NCI-H1930 (cell line): Measurements from ENCODE around the gene CSDE1.
A peak's percentile ranks its signal among the peaks of the same experiment; 100 is the strongest.

Experiments used
- DNase-seq, 2 experiments: peaks; one replicate each; lab custom pipeline; 2025; lab: John Stamatoyannopoulos, UW

The CSDE1 gene

GRCh38 chr1:114749835-114750234 is 7.9 kb downstream of the CSDE1 start:
- no peak for DNase-seq

- no peak for DNase-seq
Observed at GRCh38 chr1:114746450-114747121, 11.2 kb downstream of the CSDE1 start.

- no peak for DNase-seq
Observed at GRCh38 chr1:114745291-114745690, 12.5 kb downstream of the CSDE1 start.

GRCh38 chr1:114741963-114742746 is 15.6 kb downstream of the CSDE1 start:
- no peak for DNase-seq

GRCh38 chr1:114740331-114740730 is 17.5 kb downstream of the CSDE1 start:
- DNase-seq, result no peak

GRCh38 chr1:114737314-114737849 is 20.4 kb downstream of the CSDE1 start:
- DNase-seq, result no peak

- DNase-seq, result no peak
Observed at GRCh38 chr1:114735479-114735878, 22.3 kb downstream of the CSDE1 start.

GRCh38 chr1:114729782-114730181 is 28.0 kb downstream of the CSDE1 start:
- no peak for DNase-seq

GRCh38 chr1:114728553-114728952 is 29.2 kb downstream of the CSDE1 start:
- no peak for DNase-seq

- no peak for DNase-seq
Observed at GRCh38 chr1:114725230-114725629, 32.6 kb downstream of the CSDE1 start.

- no peak for DNase-seq
Observed at GRCh38 chr1:114723915-114724314, 33.9 kb downstream of the CSDE1 start.

- no peak for DNase-seq
Observed at GRCh38 chr1:114723457-114723856, 34.3 kb downstream of the CSDE1 start.

- DNase-seq, result no peak
Observed at GRCh38 chr1:114720492-114720891, 37.3 kb downstream of the CSDE1 start.

GRCh38 chr1:114719424-114719787 is 38.4 kb downstream of the CSDE1 start:
- DNase-seq, result no peak

- DNase-seq, result no peak
Observed at GRCh38 chr1:114718661-114719423, 38.9 kb downstream of the CSDE1 start.

GRCh38 chr1:114716304-114717170 is 41.2 kb downstream of the CSDE1 start, which contains the start of gene NRAS:
Gene NRAS (minus strand): TSS chr1:114716771. CDS start chr1:114716160, 611 bp downstream.
- DNase-seq, result peak; percentile 78 to 82

GRCh38 chr1:114715952-114716303 is 41.9 kb downstream of the CSDE1 start:
- DNase-seq, result no peak

- DNase-seq, result no peak
Observed at GRCh38 chr1:114712977-114713376, 44.8 kb downstream of the CSDE1 start.

GRCh38 chr1:114710360-114710759 is 47.4 kb downstream of the CSDE1 start:
- DNase-seq, result no peak

- no peak for DNase-seq
Observed at GRCh38 chr1:114707604-114708003, 50.2 kb downstream of the CSDE1 start.

GRCh38 chr1:114703242-114703641 is 54.5 kb downstream of the CSDE1 start:
- no peak for DNase-seq

- DNase-seq, result no peak
Observed at GRCh38 chr1:114702737-114703136, 55.0 kb downstream of the CSDE1 start.
